ENCODE measurements around the gene ABCB8.

ABCB8 gene

DNA sequence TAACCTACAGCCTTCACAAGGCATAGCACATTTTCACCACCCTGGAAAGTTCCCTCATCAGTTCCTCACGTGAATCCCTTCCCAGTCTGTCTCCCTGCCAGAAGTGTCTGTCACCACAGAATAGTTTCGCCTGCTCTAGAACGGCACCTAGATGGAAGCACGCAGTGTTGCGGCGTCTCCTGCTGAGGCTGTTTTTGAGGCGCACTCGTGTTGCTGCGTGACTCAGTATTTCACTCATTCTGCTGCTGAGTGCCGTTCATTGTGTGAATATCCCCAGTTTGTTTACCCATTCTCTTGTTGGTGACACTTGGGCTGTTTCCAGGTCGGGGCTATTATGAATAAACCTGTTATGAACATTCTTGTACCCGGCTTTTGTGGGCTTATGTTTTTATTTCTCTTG, 24.7 kb upstream of the ABCB8 start:
- no peak for TF ChIP-seq EZH2phosphoT487 (IDR thresholded peaks at IDR 0.05; ENCODE audit: borderline replicate concordance)
- TF ChIP-seq, protein P1, sequence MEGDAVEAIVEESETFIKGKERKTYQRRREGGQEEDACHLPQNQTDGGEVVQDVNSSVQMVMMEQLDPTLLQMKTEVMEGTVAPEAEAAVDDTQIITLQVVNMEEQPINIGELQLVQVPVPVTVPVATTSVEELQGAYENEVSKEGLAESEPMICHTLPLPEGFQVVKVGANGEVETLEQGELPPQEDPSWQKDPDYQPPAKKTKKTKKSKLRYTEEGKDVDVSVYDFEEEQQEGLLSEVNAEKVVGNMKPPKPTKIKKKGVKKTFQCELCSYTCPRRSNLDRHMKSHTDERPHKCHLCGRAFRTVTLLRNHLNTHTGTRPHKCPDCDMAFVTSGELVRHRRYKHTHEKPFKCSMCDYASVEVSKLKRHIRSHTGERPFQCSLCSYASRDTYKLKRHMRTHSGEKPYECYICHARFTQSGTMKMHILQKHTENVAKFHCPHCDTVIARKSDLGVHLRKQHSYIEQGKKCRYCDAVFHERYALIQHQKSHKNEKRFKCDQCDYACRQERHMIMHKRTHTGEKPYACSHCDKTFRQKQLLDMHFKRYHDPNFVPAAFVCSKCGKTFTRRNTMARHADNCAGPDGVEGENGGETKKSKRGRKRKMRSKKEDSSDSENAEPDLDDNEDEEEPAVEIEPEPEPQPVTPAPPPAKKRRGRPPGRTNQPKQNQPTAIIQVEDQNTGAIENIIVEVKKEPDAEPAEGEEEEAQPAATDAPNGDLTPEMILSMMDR (conservative IDR thresholded peaks at IDR 0.05; ENCODE audit: low read length) = no peak
- Histone ChIP-seq H3K4me2 (ENCODE audit: low read depth, low read length, poor library complexity, severe bottlenecking) (no peak overlapping the region), H3K27me3 (ENCODE audit: insufficient read depth, low read length, poor library complexity, severe bottlenecking) (no peaks in the 10 kb centered on the region), H3K36me3 (ENCODE audit: insufficient read depth, low read length) (no peaks in the 10 kb centered on the region), H3K4me3 (ENCODE audit: low read length, poor library complexity, severe bottlenecking) (no peak overlapping the region), H4K20me1 (ENCODE audit: insufficient read depth, low read length, poor library complexity, severe bottlenecking) (no peaks in the 10 kb centered on the region), H3K79me2 (ENCODE audit: insufficient read depth, low read length) (no peaks in the 10 kb centered on the region), H3K4me1 (ENCODE audit: insufficient read depth, low read length, poor library complexity, severe bottlenecking) (peaks cover 24% of the 10 kb centered on the region), H3K9me3 (ENCODE audit: insufficient read depth, low read depth, low read length) (no peaks in the 10 kb centered on the region), H2AFZ (ENCODE audit: low read length) (no peak overlapping the region), H3K9me2 (replicated peaks; ENCODE audit: low read depth, low read length) (no peaks in the 10 kb centered on the region), H3K9ac (ENCODE audit: low read depth, low read length, poor library complexity, severe bottlenecking) (no peak overlapping the region), H3F3A (ENCODE audit: low read depth) (no peaks in the 10 kb centered on the region)

DNA sequence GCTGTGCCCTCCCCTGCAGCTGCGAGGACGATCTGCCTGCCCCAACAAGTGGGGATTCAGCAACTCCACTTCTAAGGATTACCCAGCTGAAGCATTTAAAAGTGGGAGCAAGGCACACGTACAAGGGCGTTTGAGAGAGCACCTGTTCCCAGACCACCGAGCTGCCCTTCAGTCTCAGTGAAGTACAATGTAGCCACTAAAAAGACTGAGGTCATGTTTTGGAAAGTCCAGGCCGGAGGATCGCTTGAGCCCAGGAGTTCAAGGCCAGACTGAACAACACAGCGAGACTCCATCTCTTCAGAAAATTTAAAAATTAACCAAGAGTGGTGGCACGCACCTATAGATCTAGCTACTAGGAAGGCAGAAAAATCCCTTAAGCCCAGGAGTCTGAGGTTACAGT, 22.7 kb upstream of the ABCB8 start:
- Histone ChIP-seq H3K9me3 (ENCODE audit: insufficient read depth, low read depth, low read length) (no peaks in the 10 kb centered on the region), H3K4me1 (ENCODE audit: insufficient read depth, low read length, poor library complexity, severe bottlenecking) (peaks cover 32% of the 10 kb centered on the region), H3K9me2 (replicated peaks; ENCODE audit: low read depth, low read length) (no peaks in the 10 kb centered on the region), H3K9ac (ENCODE audit: low read depth, low read length, poor library complexity, severe bottlenecking) (no peak overlapping the region), H4K20me1 (ENCODE audit: insufficient read depth, low read length, poor library complexity, severe bottlenecking) (no peaks in the 10 kb centered on the region), H3K4me2 (ENCODE audit: low read depth, low read length, poor library complexity, severe bottlenecking) (no peak overlapping the region), H3K27me3 (ENCODE audit: insufficient read depth, low read length, poor library complexity, severe bottlenecking) (no peaks in the 10 kb centered on the region), H3K4me3 (ENCODE audit: low read length, poor library complexity, severe bottlenecking) (no peak overlapping the region), H2AFZ (ENCODE audit: low read length) (no peak overlapping the region), H3F3A (ENCODE audit: low read depth) (no peaks in the 10 kb centered on the region), H3K79me2 (ENCODE audit: insufficient read depth, low read length) (no peaks in the 10 kb centered on the region), H3K36me3 (ENCODE audit: insufficient read depth, low read length) (no peaks in the 10 kb centered on the region)
- TF ChIP-seq EZH2phosphoT487 (IDR thresholded peaks at IDR 0.05; ENCODE audit: borderline replicate concordance) = no peak
- TF ChIP-seq, protein P1 (conservative IDR thresholded peaks at IDR 0.05; ENCODE audit: low read length) = no peak

DNA sequence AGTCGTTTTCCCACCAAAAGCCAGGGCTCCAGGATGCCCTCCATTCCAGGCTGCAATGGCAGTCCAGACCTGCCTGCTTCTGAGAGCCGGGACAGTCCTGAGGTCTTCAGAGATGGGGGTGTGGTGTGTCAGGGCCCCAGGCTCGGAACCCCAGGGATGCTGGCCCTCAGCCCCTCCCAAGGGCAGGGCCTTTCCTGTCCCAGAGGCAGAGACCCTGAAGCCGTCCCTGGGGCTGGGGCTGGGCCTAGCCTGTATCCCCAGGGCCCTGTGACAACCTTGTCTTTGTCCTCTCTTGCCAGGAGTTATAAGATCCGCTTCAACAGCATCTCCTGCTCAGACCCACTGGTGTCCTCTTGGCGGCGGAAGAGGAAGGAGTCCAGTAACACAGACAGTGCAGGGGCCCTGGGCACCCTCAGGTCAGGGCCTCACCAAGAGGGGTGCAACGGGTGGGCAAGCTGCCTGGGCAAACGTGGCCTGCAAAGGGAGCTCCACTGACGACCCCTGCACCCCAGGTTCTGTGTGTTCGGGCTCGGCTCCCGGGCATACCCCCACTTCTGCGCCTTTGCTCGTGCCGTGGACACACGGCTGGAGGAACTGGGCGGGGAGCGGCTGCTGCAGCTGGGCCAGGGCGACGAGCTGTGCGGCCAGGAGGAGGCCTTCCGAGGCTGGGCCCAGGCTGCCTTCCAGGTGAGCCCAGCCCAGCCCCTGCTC, 21.5 kb upstream of the ABCB8 start:
- no peaks in the 10 kb centered on the region for H3F3A ChIP-seq (ENCODE audit: low read depth)
- no peaks in the 10 kb centered on the region for H4K20me1 ChIP-seq (ENCODE audit: insufficient read depth, low read length, poor library complexity, severe bottlenecking)
- H3K36me3 ChIP-seq (ENCODE audit: insufficient read depth, low read length) = no peaks in the 10 kb centered on the region
- no peaks in the 10 kb centered on the region for H3K9me2 ChIP-seq (replicated peaks; ENCODE audit: low read depth, low read length)
- peaks cover 33% of the 10 kb centered on the region for H3K4me1 ChIP-seq (ENCODE audit: insufficient read depth, low read length, poor library complexity, severe bottlenecking)
- no peaks in the 10 kb centered on the region for H3K9me3 ChIP-seq (ENCODE audit: insufficient read depth, low read depth, low read length)
- no peaks in the 10 kb centered on the region for H3K79me2 ChIP-seq (ENCODE audit: insufficient read depth, low read length)
- H3K4me3 ChIP-seq (ENCODE audit: low read length, poor library complexity, severe bottlenecking) = no peak overlapping the region
- no peak overlapping the region for H2AFZ ChIP-seq (ENCODE audit: low read length)
- TF ChIP-seq, protein P1 (conservative IDR thresholded peaks at IDR 0.05; ENCODE audit: low read length) = no peak
- TF ChIP-seq EZH2phosphoT487 (IDR thresholded peaks at IDR 0.05; ENCODE audit: borderline replicate concordance) = no peak
- H3K4me2 ChIP-seq (ENCODE audit: low read depth, low read length, poor library complexity, severe bottlenecking) = no peak overlapping the region
- H3K27me3 ChIP-seq (ENCODE audit: insufficient read depth, low read length, poor library complexity, severe bottlenecking) = no peaks in the 10 kb centered on the region
- H3K9ac ChIP-seq (ENCODE audit: low read depth, low read length, poor library complexity, severe bottlenecking) = no peak overlapping the region
